B cell (primary cell): Measurements from ENCODE around the gene ARL13A. TPM values are rescaled to one million over a fixed set of nuclear protein-coding genes. Genes with fewer than 3 reads are reported as not detected.
"Not testable (repeated sequence)": the region's sequence is repeated elsewhere in the genome, so short reads cannot be mapped to it uniquely, and the experiment has no call there.

Source experiments
- ATAC-seq: fragments of 200-7000 bp; cut with Tn5 transposase; one replicate; pipeline ENCODE4 v1.10.0; 2021; ENCODE audit warnings: low read depth, mild to moderate bottlenecking, moderate number of reproducible peaks, moderate library complexity
- CTCF ChIA-PET: fragments of 350-600 bp; sonication (Branson Sonifier 250); formaldehyde crosslinking; loops from one replicate; lab custom pipeline; 2021; ENCODE audit warnings: antibody characterized with exemption, inconsistent platforms; lab: Charles Lee
- POLR2A ChIA-PET: fragments of 350-600 bp; sonication (Branson Sonifier 250); formaldehyde crosslinking; loops from one replicate; lab custom pipeline; 2021; ENCODE audit warnings: antibody characterized with exemption; lab: Charles Lee
- DNase-seq: peaks from one replicate; pipeline ENCODE4 v3.0.0; 2013
- H2AFZ ChIP-seq: 2 replicates; pipeline ENCODE4 v1.6.1; 2012; ENCODE audit warnings: mild to moderate bottlenecking, low read depth, low read length; ENCODE audit not compliant: insufficient read depth, poor library complexity, severe bottlenecking
- H3K27ac ChIP-seq, 2 donors: 1 replicate in 1 of 2; 2 replicates in 1 of 2; pipeline ENCODE4 v1.5.1; 2012 to 2013; ENCODE audit warnings: low read length in 2 of 2, mild to moderate bottlenecking in 2 of 2, moderate library complexity in 1 of 2
- H3K27me3 ChIP-seq, 4 experiments: fragments of 200-600 bp in 1 of 4; sonication (generic) in 1 of 4; replicated peaks in 1 of 4; 1 replicate in 2 of 4; 2 replicates in 2 of 4; pipeline versions ENCODE4 v1.6.1 to v1.7.0; 2013 to 2016; ENCODE audit warnings: low read length in 3 of 4, mild to moderate bottlenecking in 2 of 4, mixed read lengths in 1 of 4, moderate library complexity in 1 of 4; ENCODE audit not compliant: insufficient read depth in 4 of 4, control insufficient read depth in 3 of 4; ENCODE audit errors: control extremely low read depth in 1 of 4
- H3K36me3 ChIP-seq, 2 experiments: replicated peaks in 1 of 2; 1 replicate in 1 of 2; 2 replicates in 1 of 2; pipeline versions ENCODE4 v1.6.1 to v1.7.1; 2013; ENCODE audit warnings: low read length in 1 of 2; ENCODE audit not compliant: insufficient read depth in 2 of 2, control insufficient read depth in 1 of 2; ENCODE audit errors: control extremely low read depth in 1 of 2, extremely low read depth in 1 of 2
- H3K4me1 ChIP-seq, 2 donors: fragments of 200-600 bp in 1 of 2; sonication (generic) in 1 of 2; 1 replicate in 1 of 2; 2 replicates in 1 of 2; pipeline versions ENCODE4 v1.5.1 to v1.6.1; 2013 to 2017; ENCODE audit warnings: low read length in 2 of 2; ENCODE audit not compliant: control insufficient read depth in 2 of 2, insufficient read depth in 2 of 2
- H3K4me2 ChIP-seq: replicated peaks from 2 replicates; pipeline ENCODE3; 2012; ENCODE audit warnings: mild to moderate bottlenecking, low read depth, low read length; ENCODE audit not compliant: poor library complexity, severe bottlenecking
- H3K4me3 ChIP-seq, 5 experiments: fragments of 200-600 bp in 1 of 5; sonication (generic) in 1 of 5; 1 replicate in 3 of 5; 2 replicates in 2 of 5; pipeline versions ENCODE4 v1.5.1 to v1.7.0; 2011 to 2016; ENCODE audit warnings: low read length in 4 of 5, mild to moderate bottlenecking in 4 of 5, low read depth in 2 of 5, control low read depth in 1 of 5, moderate library complexity in 1 of 5; ENCODE audit not compliant: insufficient read depth in 1 of 5; ENCODE audit errors: control extremely low read depth in 1 of 5, extremely low read depth in 1 of 5
- H3K79me2 ChIP-seq: fragments of 200-600 bp; sonication (generic); one replicate; pipeline ENCODE4 v1.6.0; 2016; ENCODE audit warnings: low read length; ENCODE audit not compliant: control insufficient read depth, insufficient read depth
- H3K9ac ChIP-seq: fragments of 200-600 bp; sonication (generic); 2 replicates; pipeline ENCODE4 v1.6.1; 2017; ENCODE audit warnings: mild to moderate bottlenecking, low read length, moderate library complexity
- H3K9me3 ChIP-seq, 3 donors: one replicate each; pipeline versions ENCODE4 v1.6.1 to v1.7.1; 2013; ENCODE audit warnings: low read length in 2 of 3; ENCODE audit not compliant: control insufficient read depth in 2 of 3, insufficient read depth in 1 of 3; ENCODE audit errors: control extremely low read depth in 1 of 3
- H4K20me1 ChIP-seq: 2 replicates; pipeline ENCODE4 v1.6.0; 2012; ENCODE audit warnings: mild to moderate bottlenecking, low read length; ENCODE audit not compliant: insufficient read depth, control insufficient read depth, poor library complexity, severe bottlenecking
- H3K27ac Mint-ChIP-seq: one replicate; pipeline ENCODE4 v1.8.0; 2021; ENCODE audit warnings: mixed read lengths
- H3K27me3 Mint-ChIP-seq: one replicate; pipeline ENCODE4 v1.8.0; 2021; ENCODE audit warnings: mixed read lengths
- H3K4me1 Mint-ChIP-seq: one replicate; pipeline ENCODE4 v1.8.0; 2021; ENCODE audit warnings: mixed read lengths
- H3K4me3 Mint-ChIP-seq: one replicate; pipeline ENCODE4 v1.8.0; 2021; ENCODE audit warnings: mixed read lengths
- H3K9me3 Mint-ChIP-seq: one replicate; pipeline ENCODE4 v1.8.0; 2022; ENCODE audit warnings: mixed read lengths; ENCODE audit not compliant: insufficient read depth
- EZH2 ChIP-seq: IDR thresholded peaks from 2 replicates; pipeline ENCODE4 v1.6.1; 2012; ENCODE audit warnings: borderline replicate concordance, low read depth, mild to moderate bottlenecking, moderate library complexity, low read length; ENCODE audit not compliant: insufficient read depth, poor library complexity, severe bottlenecking
- WGBS: methylation state at CpG from one replicate; pipeline ENCODE4 v1.1.5; 2013; ENCODE audit warnings: missing lambda C conversion rate; ENCODE audit not compliant: insufficient coverage; 5-methylcytosine and 5-hydroxymethylcytosine counted together
- intact Hi-C: fragments of 100-400 bp; cut with micrococcal nuclease; formaldehyde crosslinking; loops from one replicate; pipeline ENCODE4 v1.10.0; 2022
- polyA plus RNA-seq: library from polyadenylated mRNA; depleted of rRNA; stranded (reverse); fragments of >200 nt; gene quantifications from 2 replicates; pipeline ENCODE4 v1.2.3, GENCODE V29; 2012
- total RNA-seq, 2 donors: library from RNA; stranded (reverse); fragments of 120-200 nt in 1 of 2; gene quantifications; 1 replicate in 1 of 2; 2 replicates in 1 of 2; pipeline versions ENCODE4 v1.2.3 to v1.2.4, GENCODE V29; 2013 to 2022
- TF ChIP-seq, protein P1 (sequence below): fragments of 200-600 bp; IDR thresholded peaks from one replicate; pipeline ENCODE4 v1.8.0; 2022; ENCODE audit warnings: antibody characterized with exemption, mild to moderate bottlenecking

The ARL13A gene
- total and polyA plus RNA-seq, 2 donors (not counting 1 experiment from before 2014, with no cell fraction given) = not detected

DNA sequence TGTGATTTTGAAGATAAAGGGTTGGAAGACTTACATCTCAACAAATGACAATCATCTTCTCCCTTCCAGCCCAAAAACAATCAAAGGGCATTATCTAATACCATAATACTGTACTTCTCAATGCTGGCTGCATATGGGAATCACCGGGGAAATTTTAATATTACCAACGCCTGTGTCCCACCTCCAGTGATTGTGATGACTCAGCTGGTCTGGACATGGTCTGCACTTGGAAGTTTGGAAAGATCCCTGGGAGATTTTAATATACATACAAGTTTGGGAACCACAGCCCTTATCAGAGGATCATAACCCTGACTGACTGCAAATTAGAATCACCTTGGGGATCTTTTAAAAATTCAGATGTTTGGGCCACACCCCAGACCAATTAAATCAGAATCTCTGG, 29.9 kb downstream of the ARL13A start:
- Mint-ChIP-seq H3K4me3 (no peak overlapping the region), H3K4me1 (no peaks in the 10 kb centered on the region), H3K9me3 (no peaks in the 10 kb centered on the region), H3K27me3 (no peaks in the 10 kb centered on the region), H3K27ac (no peak overlapping the region)
- H3K27me3 ChIP-seq = no peaks in the 10 kb centered on the region
- ATAC-seq (no peak), DNase-seq (no peak)
- no peaks in the 10 kb centered on the region for H3K4me1 ChIP-seq
- no peak overlapping the region for H2AFZ ChIP-seq
- H3K4me3 ChIP-seq = no peak overlapping the region
- POLR2A ChIA-PET = no interaction called here
- H4K20me1 ChIP-seq = no peaks in the 10 kb centered on the region
- no peak overlapping the region for H3K9ac ChIP-seq
- no peak overlapping the region for H3K27ac ChIP-seq
- peaks cover 0 to 8% of the 10 kb centered on the region in 2 experiments for H3K36me3 ChIP-seq
- no peaks in the 10 kb centered on the region for H3K9me3 ChIP-seq
- WGBS = no CpG with 5 or more reads among the region's 2 CpGs
- H3K4me2 ChIP-seq = no peak overlapping the region
- CTCF ChIA-PET = interaction anchor here (0.6 kb wide), 1 partner anchor 161 kb away, joined by 3 read pairs; no protein-coding TSS in a partner anchor
- intact Hi-C loops = no loop called here
- H3K79me2 ChIP-seq = no peaks in the 10 kb centered on the region
- TF ChIP-seq, protein P1, sequence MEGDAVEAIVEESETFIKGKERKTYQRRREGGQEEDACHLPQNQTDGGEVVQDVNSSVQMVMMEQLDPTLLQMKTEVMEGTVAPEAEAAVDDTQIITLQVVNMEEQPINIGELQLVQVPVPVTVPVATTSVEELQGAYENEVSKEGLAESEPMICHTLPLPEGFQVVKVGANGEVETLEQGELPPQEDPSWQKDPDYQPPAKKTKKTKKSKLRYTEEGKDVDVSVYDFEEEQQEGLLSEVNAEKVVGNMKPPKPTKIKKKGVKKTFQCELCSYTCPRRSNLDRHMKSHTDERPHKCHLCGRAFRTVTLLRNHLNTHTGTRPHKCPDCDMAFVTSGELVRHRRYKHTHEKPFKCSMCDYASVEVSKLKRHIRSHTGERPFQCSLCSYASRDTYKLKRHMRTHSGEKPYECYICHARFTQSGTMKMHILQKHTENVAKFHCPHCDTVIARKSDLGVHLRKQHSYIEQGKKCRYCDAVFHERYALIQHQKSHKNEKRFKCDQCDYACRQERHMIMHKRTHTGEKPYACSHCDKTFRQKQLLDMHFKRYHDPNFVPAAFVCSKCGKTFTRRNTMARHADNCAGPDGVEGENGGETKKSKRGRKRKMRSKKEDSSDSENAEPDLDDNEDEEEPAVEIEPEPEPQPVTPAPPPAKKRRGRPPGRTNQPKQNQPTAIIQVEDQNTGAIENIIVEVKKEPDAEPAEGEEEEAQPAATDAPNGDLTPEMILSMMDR = no peak
- TF ChIP-seq EZH2 = no peak

DNA sequence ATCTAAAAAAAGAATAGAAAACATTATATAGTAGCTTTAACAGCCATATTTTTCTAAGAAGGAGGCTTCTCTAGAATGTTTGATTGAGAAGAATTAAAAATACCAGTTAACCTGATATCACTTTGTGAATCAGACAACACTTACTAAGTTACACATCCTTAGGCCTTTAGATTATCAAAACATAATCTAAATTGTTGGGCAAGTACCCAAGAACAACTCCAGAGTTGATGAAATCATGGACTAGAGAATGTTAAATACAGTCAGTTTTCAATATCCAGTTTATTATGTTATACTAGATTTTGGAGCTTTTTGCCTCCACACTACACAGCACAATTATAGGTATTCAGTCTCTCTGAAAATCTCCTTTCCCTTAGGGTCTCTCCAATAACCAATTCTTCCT, 39.6 kb downstream of the ARL13A start:
- Mint-ChIP-seq H3K4me3 (no peak overlapping the region), H3K4me1 (no peaks in the 10 kb centered on the region), H3K9me3 (no peaks in the 10 kb centered on the region), H3K27ac (no peak overlapping the region), H3K27me3 (no peaks in the 10 kb centered on the region)
- Histone ChIP-seq H3K9ac (no peak overlapping the region), H2AFZ (no peak overlapping the region), H3K4me2 (no peak overlapping the region), H3K36me3 (peaks cover 0 to 20% of the 10 kb centered on the region in 2 experiments), H3K27ac (no peak overlapping the region), H3K4me1 (no peaks in the 10 kb centered on the region), H3K4me3 (no peak overlapping the region), H4K20me1 (no peaks in the 10 kb centered on the region), H3K9me3 (no peaks in the 10 kb centered on the region), H3K27me3 (no peaks in the 10 kb centered on the region), H3K79me2 (no peaks in the 10 kb centered on the region)
- no peak for TF ChIP-seq EZH2
- TF ChIP-seq, protein P1 = no peak
- no peak for ATAC-seq
- CTCF ChIA-PET = interaction anchor here (0.7 kb wide), 1 partner anchor 19 kb away, joined by 3 read pairs; no protein-coding TSS in a partner anchor
- intact Hi-C loops = no loop called here
- DNase-seq = no peak
- POLR2A ChIA-PET = no interaction called here

DNA sequence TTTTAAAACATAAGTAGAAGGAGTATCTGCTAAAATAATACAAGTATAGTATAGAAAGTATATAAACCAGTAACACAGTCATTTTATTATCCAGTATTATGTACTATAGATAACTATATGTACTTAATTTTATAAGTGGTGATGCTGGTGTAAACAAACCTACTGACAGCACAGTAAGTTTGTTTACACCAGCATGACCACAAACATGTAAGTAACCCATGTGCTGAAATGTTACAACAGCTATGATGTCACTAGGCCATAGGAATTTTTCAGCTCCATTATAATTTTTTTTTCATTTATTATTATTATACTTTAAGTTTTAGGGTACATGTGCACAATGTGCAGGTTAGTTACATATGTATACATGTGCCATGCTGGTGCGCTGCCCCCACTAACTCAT, 42.5 kb downstream of the ARL13A start:
- H3K4me1 ChIP-seq, H3K27me3 ChIP-seq, H3K4me3 ChIP-seq, H3K4me3 Mint-ChIP-seq, H3K27ac ChIP-seq, H3K27ac Mint-ChIP-seq, ATAC-seq, CTCF ChIA-PET, POLR2A ChIA-PET, H3K4me1 Mint-ChIP-seq, H4K20me1 ChIP-seq, H3K79me2 ChIP-seq, H3K9ac ChIP-seq, H2AFZ ChIP-seq, intact Hi-C loops, H3K9me3 ChIP-seq, H3K4me2 ChIP-seq, H3K9me3 Mint-ChIP-seq, DNase-seq, H3K27me3 Mint-ChIP-seq: not testable (repeated sequence)
- peaks cover 1 to 33% of the 10 kb centered on the region in 2 experiments for H3K36me3 ChIP-seq
- no CpG with 5 or more reads among the region's 1 CpG for WGBS
